Natural killer cell (primary cell): Measurements from ENCODE around the gene CFAP92. TPM values are rescaled to one million over a fixed set of nuclear protein-coding genes. Genes with fewer than 3 reads are reported as not detected.

ENCODE experiments used
- ATAC-seq, 3 donors: fragments of 150-1000 bp in 2 of 3; fragments of 200-7000 bp in 1 of 3; cut with Tn5 transposase; 1 replicate in 1 of 3; 2 replicates in 2 of 3; pipeline ENCODE4 v1.10.0; 2021; ENCODE audit warnings: mild to moderate bottlenecking in 2 of 3, moderate library complexity in 2 of 3
- DNase-seq, 2 donors: peaks; one replicate each; pipeline versions ENCODE4 v3.0.0 to v3.0.0-alpha.2; 2013 to 2021; ENCODE audit warnings: mixed read lengths in 1 of 2
- H3K27ac ChIP-seq: one replicate; pipeline ENCODE4 v1.5.1; 2013; ENCODE audit warnings: mild to moderate bottlenecking, low read length
- H3K27me3 ChIP-seq: one replicate; pipeline ENCODE4 v1.6.1; 2013; ENCODE audit warnings: low read length; ENCODE audit not compliant: control insufficient read depth, insufficient read depth
- H3K36me3 ChIP-seq: one replicate; pipeline ENCODE4 v1.6.1; 2013; ENCODE audit warnings: low read length; ENCODE audit not compliant: control insufficient read depth, insufficient read depth
- H3K4me1 ChIP-seq: one replicate; pipeline ENCODE4 v1.6.1; 2013; ENCODE audit warnings: low read length; ENCODE audit not compliant: control insufficient read depth, insufficient read depth
- H3K4me3 ChIP-seq: one replicate; pipeline ENCODE4 v1.5.1; 2013; ENCODE audit warnings: low read length
- H3K9me3 ChIP-seq: one replicate; pipeline ENCODE4 v1.6.1; 2013; ENCODE audit warnings: low read length; ENCODE audit not compliant: control insufficient read depth, insufficient read depth
- H3K27ac Mint-ChIP-seq, 2 donors: one replicate each; pipeline ENCODE4 v1.8.0; 2022; ENCODE audit warnings: mild to moderate bottlenecking in 2 of 2, mixed read lengths in 2 of 2, moderate library complexity in 1 of 2
- H3K27me3 Mint-ChIP-seq, 2 donors: one replicate each; pipeline ENCODE4 v1.8.0; 2022; ENCODE audit warnings: low read depth in 2 of 2, mixed read lengths in 2 of 2
- H3K36me3 Mint-ChIP-seq: one replicate; pipeline ENCODE4 v1.8.0; 2022; ENCODE audit warnings: mixed read lengths
- H3K4me1 Mint-ChIP-seq, 2 donors: one replicate each; pipeline ENCODE4 v1.8.0; 2022; ENCODE audit warnings: mixed read lengths in 2 of 2
- H3K4me3 Mint-ChIP-seq: one replicate; pipeline ENCODE4 v1.8.0; 2022; ENCODE audit warnings: mild to moderate bottlenecking, moderate library complexity, mixed read lengths
- H3K9me3 Mint-ChIP-seq, 2 donors: one replicate each; pipeline ENCODE4 v1.8.0; 2022; ENCODE audit warnings: mixed read lengths in 2 of 2
- WGBS: methylation state at CpG from one replicate; pipeline ENCODE4 v1.1.7; 2013; ENCODE audit warnings: missing lambda C conversion rate; ENCODE audit not compliant: insufficient coverage; 5-methylcytosine and 5-hydroxymethylcytosine counted together
- intact Hi-C: fragments of 100-400 bp; cut with micrococcal nuclease; formaldehyde crosslinking; loops from one replicate; pipeline ENCODE4 v1.14.2; 2022
- total RNA-seq, 4 donors: library from RNA; stranded (reverse); fragments of 120-200 nt in 1 of 4; gene quantifications; one replicate each; pipeline versions ENCODE4 v1.2.3 to v1.2.4, GENCODE V29; 2013 to 2022
- TF ChIP-seq, protein P1 (sequence below): fragments of 200-600 bp; IDR thresholded peaks from one replicate; pipeline ENCODE4 v1.8.0; 2022; ENCODE audit warnings: antibody characterized with exemption

Gene CFAP92
- total RNA-seq, 3 donors from 2014 or later (not counting 1 experiment from before 2014, with no cell fraction given) = 0.26 to 0.43 (median 0.41) TPM

DNA sequence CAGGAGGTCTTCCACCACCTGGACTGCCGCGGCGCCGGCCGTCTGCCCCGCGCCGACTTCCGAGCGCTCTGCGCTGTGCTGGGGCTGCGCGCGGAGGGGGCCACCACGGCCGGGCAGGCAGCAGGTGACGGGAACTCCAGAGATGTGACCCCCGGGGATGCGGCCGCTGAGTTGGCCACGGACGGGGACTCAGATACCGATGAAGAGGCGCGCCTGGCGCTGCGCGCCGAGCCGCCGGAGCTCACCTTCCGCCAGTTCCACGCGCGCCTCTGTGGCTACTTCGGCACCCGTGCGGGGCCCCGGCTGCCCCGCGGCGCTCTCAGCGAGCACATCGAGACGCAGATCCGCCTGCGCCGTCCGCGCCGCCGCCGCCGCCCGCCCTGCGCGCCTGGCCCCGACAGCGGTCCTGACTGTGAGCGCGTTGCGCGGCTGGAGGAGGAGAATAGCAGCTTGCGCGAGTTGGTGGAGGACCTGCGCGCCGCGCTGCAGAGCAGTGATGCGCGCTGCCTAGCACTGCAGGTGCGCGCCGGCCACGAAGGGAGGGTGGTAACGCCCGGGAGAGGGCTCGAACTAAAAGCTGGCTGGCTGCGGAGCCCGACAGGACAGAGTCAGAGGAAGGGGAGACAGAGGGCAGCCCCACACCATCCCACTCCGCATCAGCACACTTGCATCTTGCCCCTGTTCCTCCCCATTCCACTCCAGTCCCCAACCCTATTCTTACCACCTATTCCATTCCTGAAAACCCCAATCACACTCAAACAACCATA lies 8.1 kb upstream of the CFAP92 start:
- Histone ChIP-seq H3K4me3 (no peak overlapping the region), H3K27ac (no peak overlapping the region), H3K36me3 (no peaks in the 10 kb centered on the region), H3K4me1 (peaks cover 31% of the 10 kb centered on the region), H3K27me3 (peaks cover 29% of the 10 kb centered on the region), H3K9me3 (no peaks in the 10 kb centered on the region)
- DNase-seq (peak in 1 of 2 donors; percentile 48), ATAC-seq (peak in 2 of 3 donors; percentile 39)
- TF ChIP-seq, protein P1, sequence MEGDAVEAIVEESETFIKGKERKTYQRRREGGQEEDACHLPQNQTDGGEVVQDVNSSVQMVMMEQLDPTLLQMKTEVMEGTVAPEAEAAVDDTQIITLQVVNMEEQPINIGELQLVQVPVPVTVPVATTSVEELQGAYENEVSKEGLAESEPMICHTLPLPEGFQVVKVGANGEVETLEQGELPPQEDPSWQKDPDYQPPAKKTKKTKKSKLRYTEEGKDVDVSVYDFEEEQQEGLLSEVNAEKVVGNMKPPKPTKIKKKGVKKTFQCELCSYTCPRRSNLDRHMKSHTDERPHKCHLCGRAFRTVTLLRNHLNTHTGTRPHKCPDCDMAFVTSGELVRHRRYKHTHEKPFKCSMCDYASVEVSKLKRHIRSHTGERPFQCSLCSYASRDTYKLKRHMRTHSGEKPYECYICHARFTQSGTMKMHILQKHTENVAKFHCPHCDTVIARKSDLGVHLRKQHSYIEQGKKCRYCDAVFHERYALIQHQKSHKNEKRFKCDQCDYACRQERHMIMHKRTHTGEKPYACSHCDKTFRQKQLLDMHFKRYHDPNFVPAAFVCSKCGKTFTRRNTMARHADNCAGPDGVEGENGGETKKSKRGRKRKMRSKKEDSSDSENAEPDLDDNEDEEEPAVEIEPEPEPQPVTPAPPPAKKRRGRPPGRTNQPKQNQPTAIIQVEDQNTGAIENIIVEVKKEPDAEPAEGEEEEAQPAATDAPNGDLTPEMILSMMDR = no peak
- peak overlapping the region; percentile 52 for H3K4me3 Mint-ChIP-seq
- intact Hi-C loops = no loop called here
- WGBS = 2% methylated on average over 81 of the region's 81 CpGs
- peaks cover 26 to 40% of the 10 kb centered on the region in 2 donors for H3K4me1 Mint-ChIP-seq
- H3K27me3 Mint-ChIP-seq = peaks cover 35 to 48% of the 10 kb centered on the region in 2 donors
- no peaks in the 10 kb centered on the region for H3K9me3 Mint-ChIP-seq
- no peak overlapping the region for H3K27ac Mint-ChIP-seq
- H3K36me3 Mint-ChIP-seq = no peaks in the 10 kb centered on the region

DNA sequence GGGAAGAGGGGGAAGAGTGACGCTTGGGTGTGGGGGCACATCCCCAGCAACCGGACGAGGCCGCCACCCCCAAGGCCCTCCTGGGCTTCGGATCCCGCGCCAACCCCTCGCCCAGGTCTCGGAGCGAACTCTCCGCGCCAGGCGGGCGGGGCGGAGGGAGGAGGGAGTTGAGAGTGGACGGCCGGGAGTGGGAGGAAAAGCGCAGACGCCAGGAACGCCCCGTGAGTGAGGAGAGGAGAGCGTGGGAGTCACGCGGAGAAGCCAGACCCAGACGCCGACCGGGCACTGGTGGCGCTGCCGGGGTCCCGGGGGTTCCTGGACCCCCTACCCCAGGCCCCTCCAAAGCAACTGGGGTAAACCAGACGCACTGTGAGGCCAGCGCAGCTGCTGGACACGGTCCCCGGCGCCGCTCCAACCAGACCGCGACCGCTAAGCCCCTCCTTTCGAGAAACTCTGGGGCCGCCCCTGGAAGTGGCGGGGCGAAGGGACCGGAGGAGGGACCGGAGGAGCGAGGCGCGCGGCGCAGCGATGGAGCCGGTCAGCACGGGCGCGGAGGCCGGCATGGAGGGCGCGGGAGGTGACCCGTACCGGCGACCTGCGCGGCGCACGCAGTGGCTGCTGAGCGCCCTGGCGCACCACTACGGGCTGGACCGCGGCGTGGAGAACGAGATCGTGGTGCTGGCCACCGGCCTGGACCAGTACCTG lies 7.4 kb upstream of the CFAP92 start, which contains the start of gene EFCC1:
EFCC1 (plus strand) TSS at position 204 of the 705 bp plus-strand sequence; CDS start at position 529, 325 bp downstream.
- no peak for DNase-seq
- Histone ChIP-seq H3K4me1 (peaks cover 31% of the 10 kb centered on the region), H3K27me3 (peaks cover 29% of the 10 kb centered on the region), H3K27ac (no peak within 1 kb of the TSS), H3K9me3 (no peaks in the 10 kb centered on the region), H3K36me3 (no peaks in the 10 kb centered on the region), H3K4me3 (no peak within 1 kb of the TSS)
- no peaks in the 10 kb centered on the region for H3K36me3 Mint-ChIP-seq
- TF ChIP-seq, protein P1 = no peak
- WGBS = 4% methylated on average over 74 of the region's 74 CpGs
- H3K4me3 Mint-ChIP-seq = peak within 1 kb of the TSS; percentile 58
- intact Hi-C loops = no loop called here
- ATAC-seq = peak; percentile 22 to 36 (median 28)
- H3K27ac Mint-ChIP-seq = no peak within 1 kb of the TSS
- peaks cover 35 to 48% of the 10 kb centered on the region in 2 donors for H3K27me3 Mint-ChIP-seq
- peaks cover 26 to 40% of the 10 kb centered on the region in 2 donors for H3K4me1 Mint-ChIP-seq
- H3K9me3 Mint-ChIP-seq = no peaks in the 10 kb centered on the region

DNA sequence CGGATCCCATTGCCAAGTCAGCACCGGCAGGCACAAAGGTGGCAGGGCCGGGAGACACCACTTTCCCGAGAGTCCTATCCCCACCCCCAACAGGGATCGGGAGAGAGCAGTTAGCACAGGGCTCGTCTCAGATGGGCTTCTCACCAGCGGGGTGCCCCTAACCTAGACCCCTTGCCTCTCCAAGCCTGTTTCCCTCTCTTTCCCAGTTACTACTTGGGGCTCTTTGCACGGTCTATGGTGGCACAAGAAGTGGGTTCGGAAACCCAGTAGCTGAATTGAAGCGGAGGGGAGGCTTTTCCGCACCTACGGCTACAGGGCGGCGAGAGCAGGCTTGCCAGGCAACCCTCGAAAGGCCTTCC lies 6.8 kb upstream of the CFAP92 start:
- intact Hi-C loops = no loop called here
- no peak overlapping the region for H3K27ac Mint-ChIP-seq

More for the DNA sequence above, 6.8 kb upstream of the CFAP92 start:
- Mint-ChIP-seq H3K36me3 (no peaks in the 10 kb centered on the region), H3K9me3 (no peaks in the 10 kb centered on the region), H3K4me1 (peaks cover 25 to 38% of the 10 kb centered on the region in 2 donors), H3K27me3 (peaks cover 35 to 48% of the 10 kb centered on the region in 2 donors), H3K4me3 (peak overlapping the region; percentile 58)
- Histone ChIP-seq H3K4me1 (peaks cover 31% of the 10 kb centered on the region), H3K9me3 (no peaks in the 10 kb centered on the region), H3K27ac (no peak overlapping the region), H3K36me3 (no peaks in the 10 kb centered on the region), H3K4me3 (no peak overlapping the region), H3K27me3 (peaks cover 29% of the 10 kb centered on the region)
- DNase-seq = no peak
- TF ChIP-seq, protein P1 = no peak
- ATAC-seq = no peak
- 62% methylated on average over 15 of the region's 15 CpGs for WGBS
